Measurements from ENCODE around the gene STAC2. TPM values are rescaled to one million over a fixed set of nuclear protein-coding genes. Genes with fewer than 3 reads are reported as not detected.

Gene STAC2
- total and polyA plus RNA-seq, 2 of the 13 experiments (the other 11 are each of a cell fraction or from before 2014, with no cell fraction given): not detected

DNA sequence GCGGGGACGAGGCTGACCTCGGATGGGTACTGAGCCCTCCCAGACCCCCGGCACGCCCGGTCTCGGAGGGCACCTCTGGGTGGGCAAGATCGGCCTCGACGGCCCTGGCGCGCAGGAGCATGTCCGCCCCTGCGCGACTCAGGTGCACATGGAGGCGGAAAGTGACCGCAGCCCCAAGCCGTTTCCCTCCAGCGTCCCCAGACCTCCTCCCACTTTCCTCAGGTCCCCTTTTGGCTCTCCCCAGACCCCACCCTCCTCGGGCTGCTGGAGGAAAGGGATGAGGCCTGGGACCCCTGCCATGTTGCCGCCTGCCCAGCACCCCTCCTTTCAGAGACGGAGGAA lies 15.7 kb downstream of the STAC2 start (continued):
- no peak for TF ChIP-seq ZBTB40 (IDR thresholded peaks at IDR 0.05)
- no peak for TF ChIP-seq ZBTB40 (CRISPR knock-in tag; IDR thresholded peaks at IDR 0.05)
- no peak for TF ChIP-seq ELF4 (CRISPR knock-in tag; IDR thresholded peaks at IDR 0.05; ENCODE audit: borderline replicate concordance)
- TF ChIP-seq YEATS4 (CRISPR knock-in tag; IDR thresholded peaks at IDR 0.05; ENCODE audit: borderline replicate concordance): no peak
- TF ChIP-seq ZBTB20 (CRISPR knock-in tag; IDR thresholded peaks at IDR 0.05; ENCODE audit: borderline replicate concordance, low read depth): no peak
- TF ChIP-seq PREB (CRISPR knock-in tag; IDR thresholded peaks at IDR 0.05): no peak
- TF ChIP-seq NFE2 (CRISPR knock-in tag; IDR thresholded peaks at IDR 0.05): no peak
- no peak for TF ChIP-seq ZNF383 (CRISPR knock-in tag; IDR thresholded peaks at IDR 0.05; ENCODE audit: borderline replicate concordance)
- no peak for TF ChIP-seq ZMYM3 (CRISPR knock-in tag; IDR thresholded peaks at IDR 0.05)
- TF ChIP-seq TCF7L2 (IDR thresholded peaks at IDR 0.05; ENCODE audit: low read depth, low read length): no peak
- no peak for TF ChIP-seq PHF20 (CRISPR knock-in tag; IDR thresholded peaks at IDR 0.05)
- TF ChIP-seq, protein P1, sequence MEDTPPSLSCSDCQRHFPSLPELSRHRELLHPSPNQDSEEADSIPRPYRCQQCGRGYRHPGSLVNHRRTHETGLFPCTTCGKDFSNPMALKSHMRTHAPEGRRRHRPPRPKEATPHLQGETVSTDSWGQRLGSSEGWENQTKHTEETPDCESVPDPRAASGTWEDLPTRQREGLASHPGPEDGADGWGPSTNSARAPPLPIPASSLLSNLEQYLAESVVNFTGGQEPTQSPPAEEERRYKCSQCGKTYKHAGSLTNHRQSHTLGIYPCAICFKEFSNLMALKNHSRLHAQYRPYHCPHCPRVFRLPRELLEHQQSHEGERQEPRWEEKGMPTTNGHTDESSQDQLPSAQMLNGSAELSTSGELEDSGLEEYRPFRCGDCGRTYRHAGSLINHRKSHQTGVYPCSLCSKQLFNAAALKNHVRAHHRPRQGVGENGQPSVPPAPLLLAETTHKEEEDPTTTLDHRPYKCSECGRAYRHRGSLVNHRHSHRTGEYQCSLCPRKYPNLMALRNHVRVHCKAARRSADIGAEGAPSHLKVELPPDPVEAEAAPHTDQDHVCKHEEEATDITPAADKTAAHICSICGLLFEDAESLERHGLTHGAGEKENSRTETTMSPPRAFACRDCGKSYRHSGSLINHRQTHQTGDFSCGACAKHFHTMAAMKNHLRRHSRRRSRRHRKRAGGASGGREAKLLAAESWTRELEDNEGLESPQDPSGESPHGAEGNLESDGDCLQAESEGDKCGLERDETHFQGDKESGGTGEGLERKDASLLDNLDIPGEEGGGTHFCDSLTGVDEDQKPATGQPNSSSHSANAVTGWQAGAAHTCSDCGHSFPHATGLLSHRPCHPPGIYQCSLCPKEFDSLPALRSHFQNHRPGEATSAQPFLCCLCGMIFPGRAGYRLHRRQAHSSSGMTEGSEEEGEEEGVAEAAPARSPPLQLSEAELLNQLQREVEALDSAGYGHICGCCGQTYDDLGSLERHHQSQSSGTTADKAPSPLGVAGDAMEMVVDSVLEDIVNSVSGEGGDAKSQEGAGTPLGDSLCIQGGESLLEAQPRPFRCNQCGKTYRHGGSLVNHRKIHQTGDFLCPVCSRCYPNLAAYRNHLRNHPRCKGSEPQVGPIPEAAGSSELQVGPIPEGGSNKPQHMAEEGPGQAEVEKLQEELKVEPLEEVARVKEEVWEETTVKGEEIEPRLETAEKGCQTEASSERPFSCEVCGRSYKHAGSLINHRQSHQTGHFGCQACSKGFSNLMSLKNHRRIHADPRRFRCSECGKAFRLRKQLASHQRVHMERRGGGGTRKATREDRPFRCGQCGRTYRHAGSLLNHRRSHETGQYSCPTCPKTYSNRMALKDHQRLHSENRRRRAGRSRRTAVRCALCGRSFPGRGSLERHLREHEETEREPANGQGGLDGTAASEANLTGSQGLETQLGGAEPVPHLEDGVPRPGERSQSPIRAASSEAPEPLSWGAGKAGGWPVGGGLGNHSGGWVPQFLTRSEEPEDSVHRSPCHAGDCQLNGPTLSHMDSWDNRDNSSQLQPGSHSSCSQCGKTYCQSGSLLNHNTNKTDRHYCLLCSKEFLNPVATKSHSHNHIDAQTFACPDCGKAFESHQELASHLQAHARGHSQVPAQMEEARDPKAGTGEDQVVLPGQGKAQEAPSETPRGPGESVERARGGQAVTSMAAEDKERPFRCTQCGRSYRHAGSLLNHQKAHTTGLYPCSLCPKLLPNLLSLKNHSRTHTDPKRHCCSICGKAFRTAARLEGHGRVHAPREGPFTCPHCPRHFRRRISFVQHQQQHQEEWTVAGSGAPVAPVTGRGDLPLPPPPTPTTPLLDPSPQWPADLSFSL (CRISPR knock-in tag; IDR thresholded peaks at IDR 0.05): no peak
